ENCODE measurements around the gene ZNRF1.

DNA sequence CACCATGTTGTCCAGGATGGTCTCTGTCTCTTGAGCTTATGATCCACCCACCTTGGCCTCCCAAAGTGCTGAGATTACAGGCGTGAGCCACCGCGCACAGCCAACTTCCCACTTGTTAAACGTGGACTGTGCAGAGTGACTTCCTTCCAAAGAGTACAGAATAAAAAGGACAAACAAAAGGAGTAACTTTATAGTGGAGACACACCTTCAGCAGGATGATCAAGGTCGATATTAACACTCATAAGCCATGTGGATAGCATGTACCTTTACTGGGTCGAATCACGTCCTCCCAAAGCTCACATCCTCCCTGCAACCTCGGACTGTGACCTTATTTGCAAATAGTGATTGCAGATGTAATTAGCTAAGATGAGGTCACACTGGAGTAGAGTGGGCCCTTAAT is 139.4 kb downstream of the ZNRF1 start:
- TF ChIP-seq, protein P1, sequence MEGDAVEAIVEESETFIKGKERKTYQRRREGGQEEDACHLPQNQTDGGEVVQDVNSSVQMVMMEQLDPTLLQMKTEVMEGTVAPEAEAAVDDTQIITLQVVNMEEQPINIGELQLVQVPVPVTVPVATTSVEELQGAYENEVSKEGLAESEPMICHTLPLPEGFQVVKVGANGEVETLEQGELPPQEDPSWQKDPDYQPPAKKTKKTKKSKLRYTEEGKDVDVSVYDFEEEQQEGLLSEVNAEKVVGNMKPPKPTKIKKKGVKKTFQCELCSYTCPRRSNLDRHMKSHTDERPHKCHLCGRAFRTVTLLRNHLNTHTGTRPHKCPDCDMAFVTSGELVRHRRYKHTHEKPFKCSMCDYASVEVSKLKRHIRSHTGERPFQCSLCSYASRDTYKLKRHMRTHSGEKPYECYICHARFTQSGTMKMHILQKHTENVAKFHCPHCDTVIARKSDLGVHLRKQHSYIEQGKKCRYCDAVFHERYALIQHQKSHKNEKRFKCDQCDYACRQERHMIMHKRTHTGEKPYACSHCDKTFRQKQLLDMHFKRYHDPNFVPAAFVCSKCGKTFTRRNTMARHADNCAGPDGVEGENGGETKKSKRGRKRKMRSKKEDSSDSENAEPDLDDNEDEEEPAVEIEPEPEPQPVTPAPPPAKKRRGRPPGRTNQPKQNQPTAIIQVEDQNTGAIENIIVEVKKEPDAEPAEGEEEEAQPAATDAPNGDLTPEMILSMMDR (IDR thresholded peaks at IDR 0.05): no peak
- no peak for TF ChIP-seq POLR2AphosphoS5 (IDR thresholded peaks at IDR 0.05; ENCODE audit: low read depth, low read length)
- no peak for TF ChIP-seq TCF7L2 (IDR thresholded peaks at IDR 0.05; ENCODE audit: low read depth, low read length)
- TF ChIP-seq, protein P2, sequence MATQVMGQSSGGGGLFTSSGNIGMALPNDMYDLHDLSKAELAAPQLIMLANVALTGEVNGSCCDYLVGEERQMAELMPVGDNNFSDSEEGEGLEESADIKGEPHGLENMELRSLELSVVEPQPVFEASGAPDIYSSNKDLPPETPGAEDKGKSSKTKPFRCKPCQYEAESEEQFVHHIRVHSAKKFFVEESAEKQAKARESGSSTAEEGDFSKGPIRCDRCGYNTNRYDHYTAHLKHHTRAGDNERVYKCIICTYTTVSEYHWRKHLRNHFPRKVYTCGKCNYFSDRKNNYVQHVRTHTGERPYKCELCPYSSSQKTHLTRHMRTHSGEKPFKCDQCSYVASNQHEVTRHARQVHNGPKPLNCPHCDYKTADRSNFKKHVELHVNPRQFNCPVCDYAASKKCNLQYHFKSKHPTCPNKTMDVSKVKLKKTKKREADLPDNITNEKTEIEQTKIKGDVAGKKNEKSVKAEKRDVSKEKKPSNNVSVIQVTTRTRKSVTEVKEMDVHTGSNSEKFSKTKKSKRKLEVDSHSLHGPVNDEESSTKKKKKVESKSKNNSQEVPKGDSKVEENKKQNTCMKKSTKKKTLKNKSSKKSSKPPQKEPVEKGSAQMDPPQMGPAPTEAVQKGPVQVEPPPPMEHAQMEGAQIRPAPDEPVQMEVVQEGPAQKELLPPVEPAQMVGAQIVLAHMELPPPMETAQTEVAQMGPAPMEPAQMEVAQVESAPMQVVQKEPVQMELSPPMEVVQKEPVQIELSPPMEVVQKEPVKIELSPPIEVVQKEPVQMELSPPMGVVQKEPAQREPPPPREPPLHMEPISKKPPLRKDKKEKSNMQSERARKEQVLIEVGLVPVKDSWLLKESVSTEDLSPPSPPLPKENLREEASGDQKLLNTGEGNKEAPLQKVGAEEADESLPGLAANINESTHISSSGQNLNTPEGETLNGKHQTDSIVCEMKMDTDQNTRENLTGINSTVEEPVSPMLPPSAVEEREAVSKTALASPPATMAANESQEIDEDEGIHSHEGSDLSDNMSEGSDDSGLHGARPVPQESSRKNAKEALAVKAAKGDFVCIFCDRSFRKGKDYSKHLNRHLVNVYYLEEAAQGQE (IDR thresholded peaks at IDR 0.05; ENCODE audit: insufficient read depth in 1 of 2, low read depth in 2 of 2, low read length in 1 of 2): no peak
- TF ChIP-seq SIN3A (IDR thresholded peaks at IDR 0.05; ENCODE audit: borderline replicate concordance, insufficient read depth, low read depth, low read length): no peak
